ENCODE results near the gene JSRP1. TPM values are rescaled to one million over a fixed set of nuclear protein-coding genes. Genes with fewer than 3 reads are reported as not detected.
"Not testable (repeated sequence)": the region's sequence is repeated elsewhere in the genome, so short reads cannot be mapped to it uniquely, and the experiment has no call there.

JSRP1 gene
- total RNA-seq, 2 donors from 2014 or later: 0.61 to 1.0 TPM

GRCh38 chr19:2288338-2288817 lies 32.2 kb upstream of the JSRP1 start:
- Mint-ChIP-seq H3K36me3 (ENCODE audit: low read depth) (no peaks in the 10 kb centered on the region), H3K27ac (peak overlapping the region; percentile 68), H3K9me3 (no peaks in the 10 kb centered on the region), H3K4me1 (peaks cover 12% of the 10 kb centered on the region), H3K4me3 (peak overlapping the region; percentile 73), H3K27me3 (no peaks in the 10 kb centered on the region)
- no peak for ATAC-seq (replicated peaks)

GRCh38 chr19:2287585-2288337 lies 31.5 kb upstream of the JSRP1 start:
- no peak overlapping the region for H3K27ac Mint-ChIP-seq
- H3K4me1 Mint-ChIP-seq: peaks cover 12% of the 10 kb centered on the region
- H3K27me3 Mint-ChIP-seq: no peaks in the 10 kb centered on the region
- no peaks in the 10 kb centered on the region for H3K9me3 Mint-ChIP-seq
- ATAC-seq (replicated peaks): no peak
- peak overlapping the region; percentile 73 for H3K4me3 Mint-ChIP-seq
- no peaks in the 10 kb centered on the region for H3K36me3 Mint-ChIP-seq (ENCODE audit: low read depth)

GRCh38 chr19:2286402-2287140 lies 30.4 kb upstream of the JSRP1 start:
- H3K27ac Mint-ChIP-seq: no peak overlapping the region
- peaks cover 12% of the 10 kb centered on the region for H3K4me1 Mint-ChIP-seq
- no peak overlapping the region for H3K4me3 Mint-ChIP-seq
- no peak for ATAC-seq (replicated peaks)
- H3K9me3 Mint-ChIP-seq: no peaks in the 10 kb centered on the region
- H3K27me3 Mint-ChIP-seq: no peaks in the 10 kb centered on the region
- H3K36me3 Mint-ChIP-seq (ENCODE audit: low read depth): no peaks in the 10 kb centered on the region

- no peak for ATAC-seq (replicated peaks)
- no peak overlapping the region for H3K4me3 Mint-ChIP-seq
- H3K9me3 Mint-ChIP-seq: no peaks in the 10 kb centered on the region
- peaks cover 6% of the 10 kb centered on the region for H3K4me1 Mint-ChIP-seq
- no peak overlapping the region for H3K27ac Mint-ChIP-seq
- no peaks in the 10 kb centered on the region for H3K36me3 Mint-ChIP-seq (ENCODE audit: low read depth)
- H3K27me3 Mint-ChIP-seq: no peaks in the 10 kb centered on the region
These were observed 27.8 kb upstream of the JSRP1 start for GRCh38 chr19:2283835-2284507.

DNA sequence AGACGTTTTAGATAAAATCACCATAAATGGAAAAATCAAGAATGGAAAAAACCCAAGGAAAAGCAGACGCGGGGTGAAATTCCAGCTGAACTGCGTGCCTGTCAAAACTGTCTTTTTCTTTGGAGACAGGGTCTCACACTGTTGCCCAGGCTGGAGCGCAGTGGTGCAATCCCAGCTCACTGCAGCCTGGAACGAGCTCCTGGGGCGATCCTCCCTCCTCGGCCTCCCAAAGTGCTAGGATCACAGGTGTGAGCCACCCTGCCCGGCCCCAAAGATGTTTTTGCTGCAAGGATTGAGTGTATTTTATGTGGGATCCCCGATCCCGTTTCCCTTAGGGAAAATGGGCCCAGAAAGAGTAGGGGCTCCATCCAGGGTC lies 26.6 kb upstream of the JSRP1 start:
- H3K9me3 Mint-ChIP-seq: no peaks in the 10 kb centered on the region
- no peak for ATAC-seq (replicated peaks)
- peak overlapping the region; percentile 50 for H3K4me3 Mint-ChIP-seq
- peak overlapping the region; percentile 50 for H3K27ac Mint-ChIP-seq
- no peaks in the 10 kb centered on the region for H3K4me1 Mint-ChIP-seq
- no peaks in the 10 kb centered on the region for H3K36me3 Mint-ChIP-seq (ENCODE audit: low read depth)
- H3K27me3 Mint-ChIP-seq: no peaks in the 10 kb centered on the region

DNA sequence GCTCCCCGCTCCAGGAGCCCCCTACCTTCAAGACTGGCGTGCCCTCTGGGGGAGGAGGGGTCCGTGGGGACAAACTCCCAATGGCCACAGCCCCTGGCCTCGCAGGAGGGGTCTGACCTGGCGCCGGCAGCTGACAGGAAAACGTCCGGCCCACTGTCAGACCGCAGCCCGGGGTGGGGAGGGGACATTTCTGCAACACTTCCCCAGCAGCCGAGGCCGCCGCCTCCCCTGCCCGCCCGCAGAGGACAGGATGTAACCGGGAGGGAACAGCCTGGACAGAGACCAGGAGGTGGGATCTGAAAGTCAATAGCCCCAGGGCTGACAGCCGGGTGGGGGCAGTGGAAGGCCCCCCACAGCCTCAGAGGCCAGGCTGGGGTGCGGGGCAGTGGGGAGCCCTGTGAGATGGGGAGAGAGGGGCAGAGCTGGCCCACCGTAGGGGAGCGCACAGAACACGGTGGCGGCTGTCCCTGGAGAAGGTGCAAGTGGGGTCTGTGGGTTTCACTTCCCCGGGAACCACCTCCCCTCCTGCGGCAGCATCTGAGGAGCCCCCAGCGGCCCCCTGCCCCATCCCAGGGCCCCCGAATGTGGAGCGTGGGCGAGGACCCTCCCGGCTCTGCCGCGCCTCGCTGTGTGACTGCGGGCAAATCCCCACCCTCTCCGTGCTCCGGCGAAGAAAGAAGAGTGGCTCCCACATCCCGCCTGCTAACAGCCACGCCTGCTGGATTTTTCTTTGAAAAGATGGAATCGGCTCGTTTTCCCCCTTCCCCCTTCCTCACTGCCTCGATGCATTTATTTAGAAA lies 26.0 kb upstream of the JSRP1 start, which contains the start of gene PEAK3:
TSS of gene PEAK3 (minus strand) at position 114 of the 800 bp plus-strand sequence. CDS start 1,244 bp downstream, outside the sequence.
- H3K27ac Mint-ChIP-seq: peak within 1 kb of the TSS; percentile 50
- no peaks in the 10 kb centered on the region for H3K4me1 Mint-ChIP-seq
- no peaks in the 10 kb centered on the region for H3K9me3 Mint-ChIP-seq
- H3K4me3 Mint-ChIP-seq: peak within 1 kb of the TSS; percentile 50
- no peaks in the 10 kb centered on the region for H3K27me3 Mint-ChIP-seq
- H3K36me3 Mint-ChIP-seq (ENCODE audit: low read depth): no peaks in the 10 kb centered on the region
- peak; percentile 64 for ATAC-seq (replicated peaks)

DNA sequence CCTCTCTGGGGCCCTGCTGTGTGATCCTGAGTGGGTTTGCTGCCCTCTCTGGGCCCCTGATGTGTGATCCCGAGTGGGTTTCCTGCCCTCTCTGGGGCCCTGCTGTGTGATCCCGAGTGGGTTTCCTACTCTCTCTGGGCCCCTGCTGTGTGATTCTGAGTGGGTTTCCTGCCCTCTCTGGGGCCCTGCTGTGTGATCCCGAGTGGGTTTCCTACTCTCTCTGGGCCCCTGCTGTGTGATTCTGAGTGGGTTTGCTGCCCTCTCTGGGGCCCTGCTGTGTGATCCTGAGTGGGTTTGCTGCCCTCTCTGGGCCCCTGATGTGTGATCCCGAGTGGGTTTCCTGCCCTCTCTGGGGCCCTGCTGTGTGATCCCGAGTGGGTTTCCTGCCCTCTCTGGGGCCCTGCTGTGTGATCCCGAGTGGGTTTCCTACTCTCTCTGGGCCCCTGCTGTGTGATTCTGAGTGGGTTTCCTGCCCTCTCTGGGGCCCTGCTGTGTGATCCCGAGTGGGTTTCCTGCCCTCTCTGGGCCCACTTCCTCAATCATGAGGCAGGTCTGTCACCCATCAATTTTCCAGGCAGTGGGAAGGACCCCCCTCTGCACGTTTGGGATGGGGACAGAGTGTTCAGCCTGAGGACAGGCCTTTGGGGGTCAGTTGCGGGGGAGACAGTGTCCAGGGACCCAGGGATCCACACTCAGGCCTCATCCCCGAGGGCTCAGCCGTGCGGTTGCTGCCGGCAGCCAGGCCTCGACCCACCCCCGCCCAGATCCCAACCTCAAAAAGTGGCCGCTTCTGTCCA lies 25.2 kb upstream of the JSRP1 start:
- not testable (repeated sequence) for H3K27ac Mint-ChIP-seq; H3K9me3 Mint-ChIP-seq; H3K27me3 Mint-ChIP-seq; ATAC-seq (replicated peaks); H3K4me1 Mint-ChIP-seq; H3K36me3 Mint-ChIP-seq (ENCODE audit: low read depth)
- peak overlapping the region; percentile 50 for H3K4me3 Mint-ChIP-seq

DNA sequence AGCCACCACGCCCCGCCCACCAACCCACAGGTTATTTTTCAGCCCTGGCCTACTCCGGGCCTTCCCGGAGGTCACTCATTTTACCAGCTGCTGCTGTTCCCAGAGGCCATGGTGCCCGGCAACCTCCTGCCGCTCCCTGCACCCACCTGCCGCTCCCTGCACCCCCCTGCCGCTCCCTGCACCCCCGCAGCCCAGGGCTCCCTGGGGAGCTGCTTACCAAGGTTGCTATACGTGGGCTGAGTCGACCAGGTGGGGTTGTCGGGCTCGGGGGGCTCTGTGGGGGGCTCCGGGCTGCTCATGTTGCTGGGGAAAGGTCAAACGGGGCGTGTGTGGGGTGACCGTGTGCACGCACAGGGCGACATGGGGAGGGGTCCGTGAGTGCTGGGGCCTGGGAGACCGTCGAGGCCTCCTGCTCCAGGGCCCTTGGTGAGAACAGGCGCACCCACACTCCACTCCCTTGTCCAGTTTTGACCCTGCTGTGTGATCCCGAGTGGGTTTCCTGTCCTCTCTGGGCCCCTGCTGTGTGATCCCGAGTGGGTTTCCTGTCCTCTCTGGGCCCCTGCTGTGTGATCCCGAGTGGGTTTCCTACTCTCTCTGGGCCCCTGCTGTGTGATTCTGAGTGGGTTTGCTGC lies 24.5 kb upstream of the JSRP1 start:
- H3K36me3 Mint-ChIP-seq (ENCODE audit: low read depth): no peaks in the 10 kb centered on the region
- no peaks in the 10 kb centered on the region for H3K27me3 Mint-ChIP-seq
- no peak for ATAC-seq (replicated peaks)
- H3K27ac Mint-ChIP-seq: no peak overlapping the region
- H3K4me1 Mint-ChIP-seq: no peaks in the 10 kb centered on the region
- H3K4me3 Mint-ChIP-seq: no peak overlapping the region
- no peaks in the 10 kb centered on the region for H3K9me3 Mint-ChIP-seq

- no peak overlapping the region for H3K4me3 Mint-ChIP-seq
- H3K36me3 Mint-ChIP-seq (ENCODE audit: low read depth): peaks cover 15% of the 10 kb centered on the region
- H3K9me3 Mint-ChIP-seq: no peaks in the 10 kb centered on the region
- peaks cover 8% of the 10 kb centered on the region for H3K4me1 Mint-ChIP-seq
- no peak for ATAC-seq (replicated peaks)
- H3K27me3 Mint-ChIP-seq: no peaks in the 10 kb centered on the region
- H3K27ac Mint-ChIP-seq: no peak overlapping the region
These were observed 22.4 kb upstream of the JSRP1 start for GRCh38 chr19:2278459-2279158.

DNA sequence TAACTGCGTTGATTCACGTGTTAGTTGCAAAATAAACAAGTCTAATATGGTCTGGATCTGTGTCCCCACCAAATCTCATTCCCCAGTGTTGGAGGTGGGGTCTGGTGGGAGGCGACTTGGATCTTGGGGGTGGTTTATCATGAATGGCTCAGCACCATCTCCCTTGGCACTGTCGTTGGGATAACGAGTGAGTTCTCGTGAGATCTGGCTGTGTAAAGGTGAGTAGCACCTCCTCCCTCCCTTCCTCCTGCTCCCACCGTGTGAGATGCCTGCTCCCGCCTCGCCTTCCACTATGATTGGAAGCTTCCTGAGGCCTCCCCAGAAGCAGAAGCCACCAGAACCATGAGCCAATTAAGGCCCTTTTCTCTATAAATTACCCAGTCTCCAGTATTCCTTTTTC lies 20.9 kb upstream of the JSRP1 start:
- Mint-ChIP-seq H3K4me3 (no peak overlapping the region), H3K27me3 (no peaks in the 10 kb centered on the region), H3K9me3 (no peaks in the 10 kb centered on the region), H3K27ac (no peak overlapping the region), H3K4me1 (peaks cover 13% of the 10 kb centered on the region), H3K36me3 (ENCODE audit: low read depth) (peaks cover 30% of the 10 kb centered on the region)
- no peak for ATAC-seq (replicated peaks)

DNA sequence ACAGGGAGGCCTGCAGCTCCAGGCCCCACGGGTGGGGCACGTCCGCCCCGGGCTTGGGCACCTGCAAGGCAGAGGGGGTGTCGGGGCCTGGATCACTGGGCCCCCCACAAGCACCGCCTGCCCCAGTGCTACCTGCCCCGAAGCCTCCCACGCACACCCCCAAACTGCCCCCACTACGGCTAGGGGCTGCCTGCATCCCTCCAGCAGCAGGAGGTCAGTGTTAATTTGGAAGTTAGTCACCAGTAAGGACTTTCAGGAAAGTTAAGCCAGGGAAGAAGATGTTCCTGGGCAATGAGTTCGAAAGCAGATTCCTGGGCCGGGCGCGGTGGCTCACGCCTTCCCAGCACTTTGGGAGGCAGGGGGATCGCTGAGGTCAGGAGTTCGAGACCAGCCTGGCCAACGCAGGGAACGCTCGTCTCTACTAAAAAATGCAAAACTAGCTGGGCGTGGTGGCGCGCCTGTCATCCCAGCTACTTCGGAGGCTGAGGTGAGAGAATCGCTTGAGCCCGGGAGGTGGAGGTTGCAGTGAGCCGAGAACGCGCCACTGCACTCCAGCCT lies 20.3 kb upstream of the JSRP1 start:
- Mint-ChIP-seq H3K27me3 (no peaks in the 10 kb centered on the region), H3K9me3 (no peaks in the 10 kb centered on the region), H3K27ac (no peak overlapping the region), H3K36me3 (ENCODE audit: low read depth) (peaks cover 36% of the 10 kb centered on the region), H3K4me1 (peaks cover 17% of the 10 kb centered on the region), H3K4me3 (no peak overlapping the region)
- no peak for ATAC-seq (replicated peaks)

DNA sequence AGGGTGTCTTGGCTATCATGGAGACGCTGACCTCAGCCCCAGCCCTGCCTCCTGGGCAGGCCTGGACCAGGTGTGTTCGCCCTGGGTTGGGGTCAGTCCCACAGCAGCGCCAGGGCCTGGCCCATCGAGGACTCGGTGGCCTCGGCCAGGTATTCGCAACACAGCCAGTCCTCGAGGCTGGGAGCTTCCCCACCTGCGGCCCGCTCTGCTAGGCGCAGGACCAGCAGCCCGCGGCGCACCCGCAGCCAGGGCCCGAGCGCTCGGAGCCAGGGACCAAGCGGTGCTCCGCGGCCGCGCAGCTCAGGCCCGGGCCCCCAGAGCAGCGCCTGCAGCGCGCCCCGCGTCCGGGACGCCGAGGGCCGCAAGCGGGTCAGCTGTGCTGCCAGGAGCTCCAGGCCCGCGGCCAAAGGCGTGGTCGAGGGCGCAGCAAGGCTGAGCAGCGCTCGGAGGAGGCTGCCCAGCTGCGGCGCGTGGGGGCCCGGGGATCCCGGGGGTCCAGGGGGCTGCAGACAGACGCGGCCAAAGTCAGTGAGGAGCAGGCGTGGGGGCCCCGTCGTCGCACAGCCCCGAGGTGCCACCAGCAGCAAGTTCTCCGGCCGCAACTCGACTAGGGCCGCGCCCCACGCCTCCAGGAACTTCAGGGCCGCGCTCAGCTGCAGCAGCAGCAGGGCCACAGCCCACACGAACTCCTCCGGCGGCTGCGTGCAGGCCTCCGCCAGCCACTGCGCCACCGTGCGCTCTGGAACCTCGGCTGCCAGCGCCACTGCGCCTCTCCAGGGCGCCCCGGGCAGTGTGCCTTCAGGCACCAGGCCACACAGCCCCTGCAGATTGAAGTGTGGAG lies 19.6 kb upstream of the JSRP1 start:
- Mint-ChIP-seq H3K4me3 (no peak overlapping the region), H3K9me3 (no peaks in the 10 kb centered on the region), H3K36me3 (ENCODE audit: low read depth) (peaks cover 43% of the 10 kb centered on the region), H3K4me1 (peaks cover 18% of the 10 kb centered on the region), H3K27me3 (no peaks in the 10 kb centered on the region), H3K27ac (no peak overlapping the region)
- ATAC-seq (replicated peaks): no peak

Measured in activated T-helper 17 cell treated with anti-CD3 and anti-CD28 coated beads, Interleukin-2, amount 50 U/mL, for 72 hours (primary cell).